Stomach (tissue), 4 donors: ENCODE data around the gene ERH.

ENCODE experiments used
- CTCF ChIP-seq, 7 experiments: fragments of 450-650 bp in 4 of 7; fragments of 200-600 bp in 3 of 7; sonication (generic) in 3 of 7; IDR thresholded peaks; one replicate each; pipeline ENCODE4 v1.5.1; 2016 to 2019; ENCODE audit warnings: antibody characterized with exemption in 7 of 7, control low read depth in 2 of 7, mild to moderate bottlenecking in 1 of 7
- POLR2A ChIP-seq, 4 donors: fragments of 450-650 bp; IDR thresholded peaks; one replicate each; pipeline ENCODE4 v1.6.1; 2016; ENCODE audit warnings: antibody characterized with exemption in 4 of 4, control low read depth in 2 of 4, mild to moderate bottlenecking in 1 of 4, moderate library complexity in 1 of 4
- POLR2AphosphoS5 ChIP-seq, 3 donors: sonication (generic); formaldehyde crosslinking; IDR thresholded peaks; one replicate each; pipeline ENCODE4 v1.6.1; 2016; ENCODE audit warnings: antibody characterized with exemption in 3 of 3

GRCh38 chr14:69423279-69423678 is 25.2 kb upstream of the ERH start:
- TF ChIP-seq CTCF (IDR thresholded peaks at IDR 0.05) (no peak), POLR2AphosphoS5 (IDR thresholded peaks at IDR 0.05) (no peak), POLR2A (IDR thresholded peaks at IDR 0.05) (no peak)
